GM18511 (cell line): ENCODE data around the gene PEX14.

ENCODE experiments used
- ATAC-seq: cut with Tn5 transposase; IDR thresholded peaks from one replicate; pipeline ENCODE4 v1.9.1; 2021; ENCODE audit warnings: mild to moderate bottlenecking, moderate library complexity; ENCODE audit not compliant: unreplicated experiment

The PEX14 gene

DNA sequence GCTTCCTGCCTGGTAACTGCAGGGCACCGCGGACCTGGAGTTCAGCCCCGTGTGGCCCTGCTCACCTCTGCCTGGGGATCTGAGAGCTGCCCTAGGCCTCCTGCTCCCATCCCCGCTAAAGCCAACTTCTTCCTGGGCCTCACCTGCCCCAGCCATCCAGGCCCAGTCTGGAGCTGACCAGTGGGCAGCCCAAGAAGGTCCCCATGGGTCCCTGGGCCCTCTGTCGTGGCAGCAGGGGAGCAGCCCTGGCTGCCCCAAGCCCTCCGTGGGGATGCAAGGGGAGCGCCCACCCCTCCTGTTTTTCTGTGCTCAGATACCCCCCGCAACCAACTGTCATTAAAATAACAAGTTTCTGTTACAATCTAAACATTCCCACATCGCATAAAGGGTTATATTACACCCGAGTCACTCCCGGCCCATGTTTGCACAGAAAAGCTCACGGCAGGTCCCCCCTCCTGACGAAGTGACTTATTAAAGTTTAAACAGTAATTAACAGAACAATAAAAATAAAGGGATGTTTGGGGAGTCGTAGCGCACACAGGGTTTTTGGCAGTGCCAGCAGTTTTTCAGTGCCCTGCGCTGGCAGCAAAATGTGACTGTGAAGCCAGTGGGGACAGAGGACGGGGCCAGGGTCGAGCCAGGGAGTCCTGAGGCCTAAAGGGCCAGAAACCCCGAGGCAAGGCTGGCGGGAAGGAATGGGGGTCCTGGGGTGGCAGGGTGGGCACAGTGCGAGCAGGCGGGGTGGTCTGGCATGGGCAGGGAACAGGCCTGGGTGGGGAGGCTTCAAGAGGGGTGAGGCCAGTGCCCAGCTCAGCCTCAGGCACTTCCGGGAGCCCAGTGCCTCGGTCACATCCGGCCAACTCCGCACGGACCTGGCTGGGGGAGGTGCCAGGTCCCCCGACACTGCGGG lies 200.2 kb downstream of the PEX14 start:
- ATAC-seq = no peak

DNA sequence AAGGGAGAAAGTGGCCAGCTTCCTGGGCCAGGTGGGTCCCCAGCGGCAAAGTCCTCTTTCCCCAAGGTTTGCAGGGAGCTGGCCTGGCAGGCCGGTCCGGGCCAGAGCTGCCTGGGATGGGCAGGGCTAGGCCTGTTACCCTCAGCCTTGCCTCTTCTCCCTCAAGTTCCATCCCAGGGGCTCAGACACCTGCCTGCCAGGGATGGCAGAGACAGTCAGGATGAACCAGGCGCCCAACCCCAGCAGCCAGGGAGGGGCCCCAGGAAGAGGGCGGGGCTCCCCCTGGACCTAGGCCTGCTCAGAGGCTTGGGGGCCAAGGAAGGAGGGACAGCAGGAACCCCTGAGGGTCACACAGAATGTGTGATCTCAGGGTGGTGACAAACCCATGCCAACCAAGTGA lies 201.1 kb downstream of the PEX14 start:
- no peak for ATAC-seq

DNA sequence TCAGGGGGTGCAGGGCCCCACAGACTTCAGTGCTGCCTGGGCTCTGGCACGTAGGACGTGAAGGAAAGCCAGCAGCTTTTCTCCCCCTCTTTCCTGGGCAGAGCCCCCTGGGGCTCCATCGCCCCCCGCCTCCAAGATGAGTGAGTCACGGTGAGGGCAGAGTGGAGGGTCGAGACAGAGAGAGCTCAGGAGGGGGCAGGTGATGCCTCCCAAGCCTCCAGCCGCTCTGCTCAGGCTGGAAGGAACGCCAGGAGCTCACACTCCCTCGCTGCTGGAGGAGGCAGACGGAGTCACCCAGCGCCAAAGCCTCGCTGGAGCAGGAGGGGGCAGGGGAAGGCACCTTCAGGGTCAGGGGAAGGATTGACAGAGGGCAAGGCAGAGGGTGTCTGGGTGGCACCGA lies 202.2 kb downstream of the PEX14 start:
- ATAC-seq = no peak

DNA sequence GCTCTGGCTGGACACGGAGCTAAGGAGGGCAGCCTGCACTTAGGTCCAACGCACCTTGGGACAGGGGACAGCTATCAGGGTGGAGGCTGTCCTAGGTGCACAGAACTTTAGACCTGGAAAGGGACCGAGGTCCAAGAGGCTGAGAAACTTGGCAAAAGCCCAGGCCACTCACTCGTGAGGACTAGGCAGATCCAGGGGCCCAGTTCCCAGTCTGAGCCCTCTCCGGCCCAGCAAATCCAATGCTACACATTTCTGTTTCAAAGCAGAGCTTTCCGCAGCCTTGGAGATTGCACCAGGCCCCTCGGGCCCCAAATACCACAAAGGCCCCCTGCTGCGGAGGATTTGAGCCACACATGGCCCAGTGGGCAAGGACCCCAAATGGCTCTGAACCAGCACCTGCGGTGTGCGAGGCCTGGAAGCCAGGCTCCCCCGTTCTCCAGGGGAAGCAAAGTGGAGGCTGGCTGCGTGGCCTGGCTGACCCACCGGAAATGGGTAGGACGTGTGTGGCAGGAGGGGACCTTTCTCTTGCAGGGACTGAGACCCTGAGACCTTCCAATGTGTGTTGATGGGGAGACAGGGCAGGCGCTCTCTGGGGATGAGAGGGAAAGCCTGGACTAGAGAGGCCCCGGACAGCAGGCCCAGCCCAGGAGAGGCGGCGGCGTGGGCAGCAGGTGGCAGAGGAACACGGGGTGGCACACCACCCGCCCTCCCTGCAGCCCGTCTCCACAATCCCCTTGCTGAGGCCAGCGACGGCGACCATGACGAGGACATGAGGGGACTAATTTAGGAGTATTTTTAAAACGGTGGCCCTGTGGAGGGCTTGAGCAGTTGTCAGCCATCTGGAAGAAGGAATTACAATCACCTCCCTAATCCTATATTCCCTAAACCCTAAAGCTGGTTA lies 203.0 kb downstream of the PEX14 start:
- no peak for ATAC-seq

DNA sequence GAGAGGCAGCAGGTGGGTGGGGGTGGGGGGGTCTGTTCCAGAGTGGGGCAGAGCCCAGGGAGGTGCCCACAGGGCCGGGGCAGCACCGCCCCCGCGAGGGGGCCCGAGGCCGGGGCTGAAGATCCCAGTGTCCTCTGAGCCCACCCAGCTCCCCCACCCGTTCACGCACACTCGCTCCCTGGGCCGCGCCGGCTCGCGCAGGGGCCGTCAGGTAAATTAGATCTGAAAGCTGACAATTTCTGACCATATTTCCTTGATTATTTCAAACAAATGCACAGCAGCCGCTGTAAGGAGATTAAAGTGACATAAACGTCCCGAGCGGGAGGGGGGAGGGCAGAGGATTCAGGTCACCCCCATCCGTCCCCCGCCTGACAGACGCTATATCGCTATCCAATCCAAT lies 203.7 kb downstream of the PEX14 start:
- ATAC-seq = no peak

DNA sequence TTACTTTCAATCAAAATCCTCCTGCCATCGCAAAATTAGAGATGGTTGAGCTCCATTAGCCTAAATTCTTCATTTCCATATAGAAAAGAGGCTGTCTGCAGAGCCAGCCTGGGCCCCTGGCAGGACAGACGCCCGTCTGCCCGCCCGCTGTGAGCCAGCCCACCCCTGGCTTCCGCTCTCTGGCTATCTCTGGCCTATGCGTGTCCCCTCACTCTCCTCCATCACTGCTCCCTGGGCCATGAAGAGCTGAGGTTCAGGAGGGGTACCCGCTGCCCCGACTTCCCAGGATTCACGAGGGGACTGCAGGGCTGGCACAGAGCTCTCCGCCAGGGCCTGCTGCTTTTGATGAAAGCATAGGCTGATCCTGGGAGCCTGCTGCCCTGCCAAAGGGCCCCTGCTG lies 204.1 kb downstream of the PEX14 start:
- ATAC-seq = no peak

DNA sequence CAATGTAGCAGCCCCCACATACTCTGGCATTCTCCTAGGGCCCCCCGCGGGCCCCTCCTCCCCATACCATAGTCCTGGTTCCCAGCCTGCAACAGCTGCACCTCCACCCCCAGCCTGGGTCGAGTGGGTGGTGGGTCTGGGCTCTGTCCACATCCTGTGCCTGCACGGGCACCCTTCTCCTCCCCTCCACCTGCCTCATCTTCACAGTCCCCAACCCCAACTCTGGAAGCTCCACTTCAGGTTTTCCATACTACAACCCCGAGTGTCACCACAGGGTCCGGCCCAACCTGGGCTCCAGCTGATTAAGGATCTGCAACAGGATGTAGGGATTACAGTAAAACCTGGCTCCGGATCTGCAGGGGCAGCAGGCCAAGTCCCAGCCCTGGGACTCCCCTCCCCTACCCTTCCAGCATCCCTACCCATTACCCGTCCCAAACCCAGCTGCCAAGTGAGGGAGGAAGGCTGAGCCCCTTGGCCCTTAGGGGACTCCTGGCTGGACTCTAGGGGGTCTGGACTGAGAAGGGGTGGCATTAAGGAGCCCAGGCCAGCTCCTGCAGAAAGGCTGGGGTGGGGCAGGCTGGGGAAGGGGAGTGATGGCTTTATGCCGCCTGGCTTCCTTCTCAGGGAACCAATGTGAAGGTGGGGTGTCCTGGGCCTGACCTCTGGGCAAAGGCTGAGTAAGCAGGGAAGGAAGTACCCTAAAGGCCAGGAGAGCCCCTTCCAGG lies 204.9 kb downstream of the PEX14 start:
- no peak for ATAC-seq
